CD4-positive, alpha-beta T cell treated with Interferon alpha-2 for 1 hour (primary cell): ENCODE results near the gene USHBP1.
"Not testable (repeated sequence)": the region's sequence is repeated elsewhere in the genome, so short reads cannot be mapped to it uniquely, and the experiment has no call there.

ENCODE experiments used
- DNase-seq, 2 donors: peaks; one replicate each; pipeline ENCODE4 v3.0.0-alpha.2; 2020 to 2022

Gene USHBP1

GRCh38 chr19:17264641-17264979, at the start of gene USHBP1:
USHBP1 (minus strand) TSS chr19:17264745; CDS start chr19:17264299, 446 bp downstream.
- DNase-seq: no peak

- no peak for DNase-seq
Observed at GRCh38 chr19:17314007-17314593, 49.6 kb upstream of the USHBP1 start.

GRCh38 chr19:17312189-17313113, 47.9 kb upstream of the USHBP1 start:
- no peak for DNase-seq

GRCh38 chr19:17311455-17312188, 47.1 kb upstream of the USHBP1 start:
- DNase-seq: no peak

GRCh38 chr19:17309965-17310461, 45.5 kb upstream of the USHBP1 start:
- DNase-seq: no peak

- peak; percentile 100 for DNase-seq
Observed at GRCh38 chr19:17309198-17309964, 44.8 kb upstream of the USHBP1 start, which contains the start of gene DDA1. DDA1 (plus strand) TSS chr19:17309563; CDS start chr19:17309655, 92 bp downstream.

- DNase-seq: no peak
Observed at GRCh38 chr19:17307876-17308377, 43.4 kb upstream of the USHBP1 start.

GRCh38 chr19:17306285-17306714, 41.8 kb upstream of the USHBP1 start:
- no peak for DNase-seq

- DNase-seq: peak; percentile 99
Observed at GRCh38 chr19:17305517-17306284, 41.2 kb upstream of the USHBP1 start, which contains the start of gene MRPL34. MRPL34 (plus strand) TSS chr19:17305872; CDS start chr19:17305893, 21 bp downstream.

GRCh38 chr19:17305216-17305516, 40.6 kb upstream of the USHBP1 start:
- DNase-seq: no peak

- no peak for DNase-seq
Observed at GRCh38 chr19:17304386-17305215, 40.1 kb upstream of the USHBP1 start.

- DNase-seq: no peak
Observed at GRCh38 chr19:17303940-17304267, 39.4 kb upstream of the USHBP1 start.

- peak; percentile 94 to 95 for DNase-seq
Observed at GRCh38 chr19:17303167-17303939, 38.8 kb upstream of the USHBP1 start, which contains the start of gene ABHD8. ABHD8 (minus strand) TSS chr19:17303425; CDS start chr19:17301616, 1,809 bp downstream.

GRCh38 chr19:17302391-17303166, 38.0 kb upstream of the USHBP1 start:
- peak; percentile 28 to 32 for DNase-seq

- no peak for DNase-seq
Observed at GRCh38 chr19:17300992-17301619, 36.6 kb upstream of the USHBP1 start.

- no peak for DNase-seq
Observed at GRCh38 chr19:17296976-17297375, 32.4 kb upstream of the USHBP1 start.

- DNase-seq: no peak
Observed at GRCh38 chr19:17296273-17296672, 31.7 kb upstream of the USHBP1 start.

GRCh38 chr19:17295551-17295950, 31.0 kb upstream of the USHBP1 start:
- DNase-seq: not testable (repeated sequence)
